ENCODE data around the gene NSUN2. TPM values are rescaled to one million over a fixed set of nuclear protein-coding genes. Genes with fewer than 3 reads are reported as not detected.

The NSUN2 gene
- total and polyA plus RNA-seq, 2 of the 4 experiments (the other 2 are of a cell fraction), result 51.1 to 61.1 TPM

DNA sequence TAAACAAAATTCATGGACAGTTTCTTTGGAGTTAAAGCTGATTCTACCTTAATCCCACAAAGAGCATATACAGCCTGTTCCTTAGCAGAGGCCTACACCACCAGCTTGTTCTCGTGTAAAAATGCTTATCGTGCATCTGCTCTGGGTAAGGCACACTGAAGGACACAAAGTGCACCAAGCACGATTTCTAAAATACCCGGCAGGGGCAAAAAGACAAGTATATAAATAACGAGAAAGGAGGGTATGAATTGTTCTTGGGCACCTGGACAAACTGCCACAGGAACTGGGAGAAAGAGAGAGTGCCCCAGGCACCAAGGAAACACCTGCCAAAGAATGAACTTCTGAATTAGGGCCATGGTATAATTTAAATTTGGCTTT, 25.3 kb downstream of the NSUN2 start:
- Histone ChIP-seq H3K36me3 (ENCODE audit: control insufficient read depth, insufficient read depth, low read length) (peaks cover 55% of the 10 kb centered on the region), H3K4me2 (ENCODE audit: low read depth, low read length) (no peak overlapping the region), H2BK15ac (ENCODE audit: low read depth, low read length) (no peak overlapping the region), H4K20me1 (ENCODE audit: insufficient read depth, low read length) (peaks cover 11% of the 10 kb centered on the region; the same call in 1 of the 2 replicates), H2AK5ac (ENCODE audit: low read depth, low read length) (no peak overlapping the region), H4K91ac (ENCODE audit: insufficient read depth, low read depth, low read length) (no peak overlapping the region), H4K5ac (ENCODE audit: low read depth, low read length) (no peak overlapping the region), H2AK9ac (replicated peaks; ENCODE audit: low read depth, low read length, poor library complexity) (no peak overlapping the region), H3K4me1 (ENCODE audit: control insufficient read depth, insufficient read depth, low read length) (no peaks in the 10 kb centered on the region), H3K18ac (ENCODE audit: low read depth, low read length) (no peak overlapping the region), H3K14ac (replicated peaks; ENCODE audit: low read depth, low read length) (no peak overlapping the region), H3K4me3 (ENCODE audit: insufficient read depth, low read depth, low read length) (no peak overlapping the region), H2BK120ac (ENCODE audit: low read depth, low read length) (no peak overlapping the region), H2AFZ (replicated peaks; ENCODE audit: low read length, poor library complexity) (no peak overlapping the region), H3K4ac (ENCODE audit: low read depth, low read length) (no peak overlapping the region), H3K9ac (ENCODE audit: low read depth, low read length) (no peak overlapping the region), H2BK5ac (ENCODE audit: low read depth, low read length, poor library complexity, severe bottlenecking) (no peak overlapping the region), H3K23ac (ENCODE audit: low read depth, low read length) (no peak overlapping the region), H4K8ac (ENCODE audit: low read depth in 2 of 2, low read length in 2 of 2) (no peak overlapping the region), H3K9me3 (ENCODE audit: control insufficient read depth, insufficient read depth, low read length) (no peaks in the 10 kb centered on the region), H3K9me1 (ENCODE audit: insufficient read depth, low read length) (no peaks in the 10 kb centered on the region), H3K79me1 (ENCODE audit: low read depth in 1 of 2, low read length in 2 of 2) (peaks cover 10 to 24% of the 10 kb centered on the region in 2 experiments), H3K27ac (ENCODE audit: insufficient read depth, low read length) (no peak overlapping the region), H3K56ac (ENCODE audit: extremely low read depth, insufficient read depth, low read length) (no peak overlapping the region), H3K27me3 (ENCODE audit: control insufficient read depth, insufficient read depth, low read length) (no peaks in the 10 kb centered on the region), H2BK20ac (ENCODE audit: low read depth, low read length) (no peak overlapping the region)
- DNase-seq (no peak), ATAC-seq (ENCODE audit: low read depth) (no peak)
- in situ Hi-C loops (cut with MboI; ENCODE audit: low sequenced_read_pairs) (no loop called here), intact Hi-C loops (cut with micrococcal nuclease) (loop anchor here (10.0 kb wide), 1 partner anchor 233 kb away; the partner anchor contains the start of gene MED10), dilution Hi-C loops (cut with HindIII; ENCODE audit: low sequenced_read_pairs, unreplicated experiment) (no loop called here)
- no TSS peak for BruUV-seq (replicated peaks)
- ChIA-PET CTCF (interaction anchor here (0.6 kb wide), 1 partner anchor 16 kb away, joined by 3 read pairs; no protein-coding TSS in a partner anchor), POLR2A (ENCODE audit: unreplicated experiment) (no interaction called here)
- TF ChIP-seq, protein P1, sequence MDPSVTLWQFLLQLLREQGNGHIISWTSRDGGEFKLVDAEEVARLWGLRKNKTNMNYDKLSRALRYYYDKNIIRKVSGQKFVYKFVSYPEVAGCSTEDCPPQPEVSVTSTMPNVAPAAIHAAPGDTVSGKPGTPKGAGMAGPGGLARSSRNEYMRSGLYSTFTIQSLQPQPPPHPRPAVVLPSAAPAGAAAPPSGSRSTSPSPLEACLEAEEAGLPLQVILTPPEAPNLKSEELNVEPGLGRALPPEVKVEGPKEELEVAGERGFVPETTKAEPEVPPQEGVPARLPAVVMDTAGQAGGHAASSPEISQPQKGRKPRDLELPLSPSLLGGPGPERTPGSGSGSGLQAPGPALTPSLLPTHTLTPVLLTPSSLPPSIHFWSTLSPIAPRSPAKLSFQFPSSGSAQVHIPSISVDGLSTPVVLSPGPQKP (IDR thresholded peaks at IDR 0.05; ENCODE audit: borderline replicate concordance, low read depth, low read length), result no peak
- TF ChIP-seq NFE2L2 (IDR thresholded peaks at IDR 0.05; ENCODE audit: low read depth, low read length) (no peak), SMC3 (IDR thresholded peaks at IDR 0.05; ENCODE audit: low read depth, low read length) (no peak), RCOR1 (IDR thresholded peaks at IDR 0.05; ENCODE audit: insufficient replicate concordance, low read length) (no peak)
- WGBS, 2 experiments (ENCODE audit: extremely low coverage in 2 of 2, insufficient read length in 1 of 2), result 80% methylated on average over 4 of the region's 5 CpGs; no CpG with 5 or more reads in 1 of the 2 experiments
